Measurements from ENCODE around the gene ZFAND6. TPM values are rescaled to one million over a fixed set of nuclear protein-coding genes. Genes with fewer than 3 reads are reported as not detected.

The ZFAND6 gene
- polyA plus RNA-seq, 4 donors, result 95.6 to 130 (median 115) TPM

GRCh38 chr15:80162059-80162554 lies 102.6 kb downstream of the ZFAND6 start:
- DNase-seq (ENCODE audit: low read depth in 4 of 4, low spot score in 3 of 4), result no peak

DNA sequence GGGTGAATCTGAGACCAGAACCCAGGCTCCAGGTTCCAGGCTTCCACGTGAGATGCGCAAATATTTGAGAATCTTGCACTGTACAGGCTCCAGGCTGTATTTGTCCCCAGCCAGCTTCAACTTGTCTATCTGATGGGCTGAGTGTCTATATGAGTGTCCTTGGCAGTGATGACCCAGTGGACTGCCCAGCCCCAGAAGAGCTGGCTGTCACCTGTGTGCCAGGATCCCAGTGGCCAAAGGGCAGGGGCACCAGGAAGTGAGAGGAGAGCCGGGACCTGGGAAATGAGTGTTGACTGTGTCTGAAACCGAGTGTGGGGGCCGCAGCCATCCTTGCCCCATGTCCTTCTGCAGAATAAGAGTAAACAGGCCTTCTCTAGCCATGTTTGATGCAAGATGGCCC lies 103.7 kb downstream of the ZFAND6 start:
- DNase-seq (ENCODE audit: low read depth in 4 of 4, low spot score in 3 of 4), result no peak

GRCh38 chr15:80163897-80164296 lies 104.4 kb downstream of the ZFAND6 start:
- DNase-seq (ENCODE audit: low read depth in 4 of 4, low spot score in 3 of 4), result no peak

DNA sequence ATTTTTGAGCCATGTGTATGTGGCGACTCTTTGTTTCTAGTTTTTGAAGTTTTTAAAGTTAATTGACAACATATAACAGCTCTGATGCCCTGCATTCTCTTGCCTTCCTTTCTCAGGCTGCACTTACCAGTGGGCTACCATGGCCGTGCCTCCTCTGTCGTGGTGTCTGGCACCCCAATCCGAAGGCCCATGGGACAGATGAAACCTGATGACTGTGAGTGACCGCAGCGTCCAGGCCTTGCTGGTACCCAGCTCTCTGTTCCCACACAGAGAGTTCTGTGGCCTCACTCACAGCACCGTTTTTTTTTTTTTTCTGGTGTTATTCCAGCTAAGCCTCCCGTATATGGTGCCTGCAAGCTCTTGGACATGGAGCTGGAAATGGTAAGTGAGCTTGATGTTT lies 108.5 kb downstream of the ZFAND6 start:
- no peak for DNase-seq (ENCODE audit: low read depth in 4 of 4, low spot score in 3 of 4)

DNA sequence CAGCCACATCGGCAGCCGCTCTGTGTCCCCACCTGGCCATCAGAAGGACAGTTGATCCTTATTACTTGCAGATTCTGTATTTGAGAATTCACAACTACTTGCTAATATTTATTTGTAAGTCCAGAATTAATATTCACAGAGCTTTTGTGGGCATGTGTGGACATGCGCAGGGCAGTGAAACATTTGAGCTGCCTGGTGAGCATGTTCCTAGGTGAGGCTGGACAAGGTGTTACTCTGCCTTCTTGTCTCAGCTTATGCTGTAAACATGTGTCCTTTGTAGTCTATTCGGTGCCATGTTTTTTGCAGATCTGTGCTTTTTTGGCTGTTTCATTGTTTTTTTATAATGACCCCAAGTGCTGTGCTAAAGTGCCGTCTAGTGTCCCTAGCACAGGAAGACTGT lies 108.9 kb downstream of the ZFAND6 start:
- DNase-seq (ENCODE audit: low read depth in 4 of 4, low spot score in 3 of 4), result no peak

GRCh38 chr15:80169768-80170357 lies 110.4 kb downstream of the ZFAND6 start:
- DNase-seq (ENCODE audit: low read depth in 4 of 4, low spot score in 3 of 4), result no peak

GRCh38 chr15:80170596-80170995 lies 111.1 kb downstream of the ZFAND6 start:
- no peak for DNase-seq (ENCODE audit: low read depth in 4 of 4, low spot score in 3 of 4)

GRCh38 chr15:80171787-80172186 lies 112.3 kb downstream of the ZFAND6 start:
- no peak for DNase-seq (ENCODE audit: low read depth in 4 of 4, low spot score in 3 of 4)

DNA sequence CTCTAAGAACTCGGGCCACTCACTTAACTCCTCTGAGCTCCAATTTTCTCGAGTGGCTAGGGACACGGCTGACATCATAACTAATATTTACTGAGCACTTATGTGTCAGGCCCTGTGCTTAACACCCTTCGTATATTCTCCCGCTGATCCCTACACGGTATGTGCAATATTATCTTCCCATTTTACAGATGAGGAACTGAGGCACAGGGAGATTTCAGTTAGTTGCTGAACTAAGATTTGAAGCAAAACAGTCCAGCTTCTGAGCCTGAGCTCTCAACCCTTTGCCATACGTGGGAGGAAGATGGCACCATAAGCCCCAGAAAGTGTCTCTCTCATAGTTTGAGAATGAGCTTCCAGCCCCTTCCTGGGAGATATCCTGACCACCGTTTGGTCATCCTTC lies 112.9 kb downstream of the ZFAND6 start:
- no peak for DNase-seq (ENCODE audit: low read depth in 4 of 4, low spot score in 3 of 4)

DNA sequence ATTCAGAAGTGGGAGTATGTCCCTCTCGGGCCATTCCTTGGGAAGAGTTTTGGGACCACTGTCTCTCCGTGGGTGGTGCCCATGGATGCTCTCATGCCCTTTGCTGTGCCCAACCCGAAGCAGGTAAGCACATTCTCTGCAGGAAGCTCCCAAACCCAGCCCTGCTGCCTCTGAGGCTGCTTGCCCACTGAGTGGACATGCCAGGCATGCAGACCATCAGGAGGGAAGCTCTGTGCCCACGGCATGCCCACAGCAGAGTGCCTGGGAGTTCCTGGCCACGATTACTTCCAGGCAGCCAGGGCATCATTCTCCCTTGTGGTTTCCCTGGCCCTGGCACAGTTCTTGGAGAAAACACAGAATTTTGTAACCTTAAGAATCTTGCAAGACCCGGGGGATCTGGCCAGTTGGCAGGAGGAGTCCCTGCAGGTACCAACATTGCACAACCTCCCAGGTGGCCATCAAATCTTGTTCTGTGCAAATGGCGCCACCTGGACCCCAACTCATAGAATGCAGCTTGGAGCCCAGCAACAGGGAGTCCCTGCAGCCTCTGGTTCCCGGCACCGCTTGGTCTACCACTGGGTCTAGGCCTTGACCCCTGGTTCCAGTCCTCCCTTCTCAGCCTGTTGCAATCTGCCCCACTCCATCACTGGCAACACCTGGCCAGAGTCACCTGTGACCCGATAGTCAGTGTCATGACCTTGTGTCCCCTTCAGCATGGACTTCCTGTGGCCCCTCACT lies 113.7 kb downstream of the ZFAND6 start:
- peak in 1 of 4 donors; percentile 35 for DNase-seq (ENCODE audit: low read depth in 4 of 4, low spot score in 3 of 4)

- DNase-seq (ENCODE audit: low read depth in 4 of 4, low spot score in 3 of 4), result no peak
Observed at GRCh38 chr15:80174017-80174746, 114.7 kb downstream of the ZFAND6 start.

GRCh38 chr15:80175436-80175835 lies 116.0 kb downstream of the ZFAND6 start:
- DNase-seq (ENCODE audit: low read depth in 4 of 4, low spot score in 3 of 4), result no peak

GRCh38 chr15:80176443-80176842 lies 117.0 kb downstream of the ZFAND6 start:
- no peak for DNase-seq (ENCODE audit: low read depth in 4 of 4, low spot score in 3 of 4)

GRCh38 chr15:80177156-80177555 lies 117.7 kb downstream of the ZFAND6 start:
- no peak for DNase-seq (ENCODE audit: low read depth in 4 of 4, low spot score in 3 of 4)

GRCh38 chr15:80179025-80179759 lies 119.7 kb downstream of the ZFAND6 start:
- no peak for DNase-seq (ENCODE audit: low read depth in 4 of 4, low spot score in 3 of 4)

GRCh38 chr15:80179935-80180334 lies 120.5 kb downstream of the ZFAND6 start:
- DNase-seq (ENCODE audit: low read depth in 4 of 4, low spot score in 3 of 4), result no peak

- no peak for DNase-seq (ENCODE audit: low read depth in 4 of 4, low spot score in 3 of 4)
Observed at GRCh38 chr15:80180468-80180867, 121.0 kb downstream of the ZFAND6 start.

GRCh38 chr15:80180986-80181385 lies 121.5 kb downstream of the ZFAND6 start:
- no peak for DNase-seq (ENCODE audit: low read depth in 4 of 4, low spot score in 3 of 4)

DNA sequence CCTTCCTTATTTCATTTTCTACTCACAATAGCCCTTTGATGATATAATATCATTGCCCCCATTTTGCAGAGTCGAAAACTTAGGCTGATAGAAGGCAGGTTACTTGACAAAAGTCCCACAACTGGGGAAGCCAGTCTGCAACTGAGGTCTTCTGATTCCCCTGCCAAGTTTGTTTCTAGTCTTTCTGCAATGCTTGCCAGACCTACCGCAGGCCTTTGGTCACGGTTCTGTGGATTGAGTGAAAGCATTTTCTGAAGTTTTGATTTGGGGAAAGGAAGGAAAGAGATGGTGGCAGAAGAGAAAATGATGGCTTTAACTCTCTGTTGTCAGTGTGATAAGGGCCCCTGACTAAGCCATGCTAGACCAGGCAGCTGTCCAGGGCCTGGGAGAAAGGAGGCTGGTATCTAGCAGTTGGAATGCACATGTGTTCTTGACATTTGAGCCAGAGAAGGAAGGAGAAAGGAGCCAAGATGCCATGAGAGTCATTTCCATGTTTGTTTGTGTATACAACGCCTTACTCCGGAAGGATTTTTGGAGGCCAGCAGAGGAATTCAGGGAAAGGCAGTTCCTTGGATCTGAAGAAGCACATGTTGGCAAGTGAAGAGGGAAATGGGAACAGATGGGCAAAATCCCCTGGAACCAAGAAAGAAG lies 123.3 kb downstream of the ZFAND6 start:
- DNase-seq (ENCODE audit: low read depth in 4 of 4, low spot score in 3 of 4), result no peak

DNA sequence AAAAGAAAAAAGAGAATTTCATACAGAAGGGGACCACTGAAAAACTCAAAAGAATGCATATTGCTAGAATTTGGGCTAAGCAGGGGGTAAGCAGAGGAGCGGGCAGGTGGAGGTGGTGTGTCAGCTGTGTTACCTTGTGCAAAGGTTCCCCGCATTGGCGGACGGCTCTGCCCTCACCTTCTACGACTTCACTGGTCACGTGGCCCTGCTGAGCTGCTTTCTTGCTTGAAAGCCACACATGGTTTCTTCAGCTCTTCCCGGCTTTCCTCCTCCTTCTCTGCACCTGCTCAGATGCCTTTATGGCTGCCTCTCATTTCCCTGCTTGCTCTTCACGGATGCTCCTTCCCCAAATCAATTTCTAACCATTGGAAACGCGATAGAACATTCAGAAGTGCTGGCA lies 123.8 kb downstream of the ZFAND6 start:
- DNase-seq (ENCODE audit: low read depth in 4 of 4, low spot score in 3 of 4), result no peak

Data from left renal pelvis (tissue), 4 donors.